Measurements from ENCODE around the gene PDCD2. TPM values are rescaled to one million over a fixed set of nuclear protein-coding genes. Genes with fewer than 3 reads are reported as not detected.

The PDCD2 gene
- total and polyA plus RNA-seq, 5 donors: 26.1 to 36.4 (median 30.3) TPM

Other genes starting within 250 kb of the PDCD2 start
- 100 to 1,000 TPM; 125 to 146 (median 144) TPM for gene PSMB1, start 31.3 kb downstream of the PDCD2 start, total RNA-seq
- gene PSMB1, start 31.3 kb downstream of the PDCD2 start, polyA plus RNA-seq: 280 TPM
- 10 to 100 TPM in 1 of 4 donors, 1 to 10 TPM in 3; 8.7 to 11.8 (median 9.2) TPM for gene TBP, start 30.3 kb downstream of the PDCD2 start, total RNA-seq
- 7.9 TPM for gene TBP, start 30.3 kb downstream of the PDCD2 start, polyA plus RNA-seq

All from right cardiac atrium (tissue), 5 donors.